ENCODE measurements around the gene CIAPIN1. TPM values are rescaled to one million over a fixed set of nuclear protein-coding genes. Genes with fewer than 3 reads are reported as not detected.
A peak's percentile ranks its signal among the peaks of the same experiment; 100 is the strongest.

Gene CIAPIN1
- total RNA-seq, 8 experiments from 2014 or later: 44.5 to 74.9 (median 58.4) TPM

GRCh38 chr16:57390636-57391295, 56.4 kb downstream of the CIAPIN1 start:
- no peak for ATAC-seq (replicated peaks in 6 of 8)
- in situ Hi-C loops (cut with MboI; ENCODE audit: low pct_unique_long_range_greater_than_20kb in 2 of 9, low sequenced_read_pairs in 9 of 9, unreplicated experiment in 9 of 9): no loop called here
- peaks cover 0 to 8% of the 10 kb centered on the region in 2 donors for H3K4me1 ChIP-seq (replicated peaks in 1 of 2)
- H3K4me3 ChIP-seq: no peak overlapping the region
- WGBS, 10 experiments: 0 to 100% (median 90%) methylated on average over 1 to 3 of the region's 5 CpGs; no CpG with 5 or more reads in 3 of the 10 experiments
- H3K27ac ChIP-seq: no peak overlapping the region

- peaks cover 0 to 8% of the 10 kb centered on the region in 2 donors for H3K4me1 ChIP-seq (replicated peaks in 1 of 2)
- H3K27ac ChIP-seq: no peak overlapping the region
- H3K4me3 ChIP-seq: no peak overlapping the region
- in situ Hi-C loops (cut with MboI; ENCODE audit: low pct_unique_long_range_greater_than_20kb in 2 of 9, low sequenced_read_pairs in 9 of 9, unreplicated experiment in 9 of 9): no loop called here
- ATAC-seq (replicated peaks in 6 of 8): no peak
- WGBS, 10 experiments: 53 to 100% (median 88%) methylated on average over 1 to 2 of the region's 3 CpGs; no CpG with 5 or more reads in 5 of the 10 experiments
Measured at GRCh38 chr16:57389087-57389468, 58.1 kb downstream of the CIAPIN1 start.

DNA sequence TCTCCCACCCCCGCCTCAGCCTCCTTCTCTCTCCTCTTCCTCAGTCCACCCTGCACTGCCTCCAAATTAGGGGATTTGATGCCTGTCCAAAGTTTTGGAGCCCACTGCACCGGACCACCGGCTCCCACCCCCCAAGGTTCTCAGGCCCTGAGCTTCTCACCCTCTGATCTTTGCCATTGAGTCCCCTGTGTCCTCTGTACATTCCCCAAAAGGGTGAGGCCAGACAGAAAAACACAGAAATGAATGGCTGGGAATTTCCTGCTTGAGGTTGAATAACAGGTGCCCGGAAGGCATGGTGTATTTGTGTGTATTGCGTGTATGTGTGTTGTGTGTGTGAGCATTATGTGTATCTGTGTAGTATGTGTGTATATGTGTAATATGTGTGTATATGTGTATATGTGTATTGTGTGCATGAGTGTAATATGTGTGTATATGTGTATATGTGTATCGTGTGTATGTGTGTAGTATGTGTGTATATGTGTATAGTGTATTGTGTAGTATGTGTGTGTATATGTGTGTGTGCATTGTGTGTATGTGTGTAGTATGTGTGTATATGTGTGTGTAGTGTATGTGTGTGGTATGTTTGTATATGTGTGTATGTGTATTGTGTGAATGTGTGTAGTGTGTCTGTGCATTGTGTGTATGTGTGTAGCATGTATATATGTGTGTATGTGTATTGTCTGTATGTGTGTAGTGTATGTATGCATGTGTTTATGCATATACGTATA, 58.7 kb downstream of the CIAPIN1 start:
- ATAC-seq (replicated peaks in 6 of 8): no peak
- Histone ChIP-seq H3K4me1 (replicated peaks in 1 of 2) (peaks cover 0 to 8% of the 10 kb centered on the region in 2 donors), H3K27ac (no peak overlapping the region), H3K4me3 (no peak overlapping the region)
- in situ Hi-C loops (cut with MboI; ENCODE audit: low pct_unique_long_range_greater_than_20kb in 2 of 9, low sequenced_read_pairs in 9 of 9, unreplicated experiment in 9 of 9): no loop called here
- 75 to 100% (median 90%) methylated on average over 1 to 5 of the region's 7 CpGs; no CpG with 5 or more reads in 5 of the 10 experiments for WGBS, 10 experiments

- no peak for ATAC-seq (replicated peaks in 6 of 8)
- H3K4me1 ChIP-seq (replicated peaks in 1 of 2): peaks cover 0 to 8% of the 10 kb centered on the region in 2 donors
- in situ Hi-C loops (cut with MboI; ENCODE audit: low pct_unique_long_range_greater_than_20kb in 2 of 9, low sequenced_read_pairs in 9 of 9, unreplicated experiment in 9 of 9): no loop called here
- no peak overlapping the region for H3K27ac ChIP-seq
- 0 to 100% (median 60%) methylated on average over 1 to 2 of the region's 3 CpGs; no CpG with 5 or more reads in 3 of the 10 experiments for WGBS, 10 experiments
- H3K4me3 ChIP-seq: no peak overlapping the region
Measured at GRCh38 chr16:57387598-57388354, 59.4 kb downstream of the CIAPIN1 start.

DNA sequence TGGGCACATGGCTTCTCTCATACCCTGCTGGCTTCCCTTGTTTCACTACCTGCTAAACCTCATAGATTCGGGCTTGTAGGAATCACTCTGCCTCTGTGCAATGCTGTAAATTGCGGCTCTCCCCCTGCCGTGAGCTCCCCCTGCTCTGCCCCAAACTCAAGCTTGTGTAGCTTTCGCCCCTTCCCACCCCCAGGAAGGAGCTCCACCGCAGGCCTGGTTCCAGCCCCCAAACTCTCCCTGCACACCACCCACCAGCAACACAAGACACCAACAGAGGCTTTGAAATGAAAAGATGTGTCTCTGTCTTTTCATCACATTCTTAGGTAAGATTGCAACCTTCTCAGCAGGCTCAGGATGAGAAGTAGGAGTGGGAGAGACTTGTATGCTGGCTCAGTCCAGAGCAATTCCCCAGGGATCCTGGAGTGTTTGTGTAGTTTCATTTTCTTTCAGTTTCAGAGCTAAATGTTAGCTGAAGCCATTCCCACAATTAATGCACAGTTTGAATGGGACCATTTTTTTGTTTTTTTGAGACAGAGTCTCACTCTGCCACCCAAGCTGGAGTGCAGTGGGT, 60.7 kb downstream of the CIAPIN1 start:
- Histone ChIP-seq H3K4me3 (no peak overlapping the region), H3K4me1 (replicated peaks in 1 of 2) (peaks cover 0 to 8% of the 10 kb centered on the region in 2 donors), H3K27ac (no peak overlapping the region)
- no CpG with 5 or more reads among the region's 5 CpGs for WGBS, 10 experiments
- in situ Hi-C loops (cut with MboI; ENCODE audit: low pct_unique_long_range_greater_than_20kb in 2 of 9, low sequenced_read_pairs in 9 of 9, unreplicated experiment in 9 of 9): no loop called here
- peak in 4 of 8 experiments; percentile 35 to 70 (median 66) for ATAC-seq (replicated peaks in 6 of 8)

DNA sequence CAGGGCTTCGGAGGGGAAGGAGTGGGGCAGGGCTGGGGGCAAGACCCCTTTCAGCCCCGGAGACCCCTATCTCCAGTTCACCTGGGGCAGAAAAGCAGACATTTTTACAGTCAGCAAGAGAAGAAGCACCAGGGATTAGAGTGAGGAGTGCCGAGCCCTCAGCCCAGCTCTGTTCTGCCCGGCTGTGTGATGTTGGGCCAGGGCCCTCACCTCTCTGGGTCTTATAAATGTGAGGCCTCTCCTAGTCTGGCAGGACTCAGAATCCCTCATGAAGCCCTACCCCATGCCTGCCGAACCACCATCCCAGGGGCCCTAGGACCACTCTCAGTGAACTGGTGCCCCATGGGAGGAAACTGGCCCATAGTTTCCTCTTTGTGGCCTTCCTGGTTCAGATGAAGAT, 62.1 kb downstream of the CIAPIN1 start:
- no peak overlapping the region for H3K4me3 ChIP-seq
- 0 to 100% (median 95%) methylated on average over 1 to 2 of the region's 5 CpGs; no CpG with 5 or more reads in 6 of the 10 experiments for WGBS, 10 experiments
- no peak for ATAC-seq (replicated peaks in 6 of 8)
- H3K4me1 ChIP-seq (replicated peaks in 1 of 2): peaks cover 0 to 8% of the 10 kb centered on the region in 2 donors
- no peak overlapping the region for H3K27ac ChIP-seq
- in situ Hi-C loops (cut with MboI; ENCODE audit: low pct_unique_long_range_greater_than_20kb in 2 of 9, low sequenced_read_pairs in 9 of 9, unreplicated experiment in 9 of 9): no loop called here

DNA sequence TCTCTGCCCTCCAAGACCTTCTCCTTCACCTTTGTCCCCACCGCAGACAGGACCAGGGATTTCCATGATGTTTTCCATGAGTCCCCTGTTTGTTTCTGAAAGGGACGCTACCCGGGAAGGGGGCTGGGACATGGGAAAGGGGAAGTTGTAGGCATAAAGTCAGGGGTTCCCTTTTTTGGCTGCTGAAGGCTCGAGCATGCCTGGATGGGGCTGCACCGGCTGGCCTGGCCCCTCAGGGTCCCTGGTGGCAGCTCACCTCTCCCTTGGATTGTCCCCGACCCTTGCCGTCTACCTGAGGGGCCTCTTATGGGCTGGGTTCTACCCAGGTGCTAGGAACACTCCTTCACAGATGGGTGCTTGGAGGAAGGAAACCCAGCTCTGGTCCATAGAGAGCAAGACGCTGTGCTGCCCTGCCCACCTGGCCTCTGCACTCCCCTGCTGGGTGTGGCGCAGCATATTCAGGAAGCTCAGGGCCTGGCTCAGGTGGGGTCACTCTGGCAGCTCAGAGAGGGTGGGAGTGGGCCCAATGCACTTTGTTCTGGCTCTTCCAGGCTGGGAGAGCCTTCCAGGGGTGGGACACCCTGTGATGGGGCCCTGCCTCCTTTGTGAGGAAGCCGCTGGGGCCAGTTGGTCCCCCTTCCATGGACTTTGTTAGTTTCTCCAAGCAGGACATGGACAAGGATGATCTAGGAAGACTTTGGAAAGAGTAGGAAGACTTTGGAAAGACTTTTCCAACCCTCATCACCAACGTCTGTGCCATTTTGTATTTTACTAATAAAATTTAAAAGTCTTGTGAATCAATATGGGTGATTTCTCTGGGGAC, 62.7 kb downstream of the CIAPIN1 start:
- WGBS, 10 experiments: 81 to 100% (median 83%) methylated on average over 1 to 5 of the region's 11 CpGs; no CpG with 5 or more reads in 5 of the 10 experiments
- peak in 3 of 8 experiments; percentile 4 to 25 (median 7) for ATAC-seq (replicated peaks in 6 of 8)
- peaks cover 0 to 8% of the 10 kb centered on the region in 2 donors for H3K4me1 ChIP-seq (replicated peaks in 1 of 2)
- no peak overlapping the region for H3K4me3 ChIP-seq
- no peak overlapping the region for H3K27ac ChIP-seq
- in situ Hi-C loops (cut with MboI; ENCODE audit: low pct_unique_long_range_greater_than_20kb in 2 of 9, low sequenced_read_pairs in 9 of 9, unreplicated experiment in 9 of 9): no loop called here

GRCh38 chr16:57383276-57384247, 63.6 kb downstream of the CIAPIN1 start:
- in situ Hi-C loops (cut with MboI; ENCODE audit: low pct_unique_long_range_greater_than_20kb in 2 of 9, low sequenced_read_pairs in 9 of 9, unreplicated experiment in 9 of 9): no loop called here

DNA sequence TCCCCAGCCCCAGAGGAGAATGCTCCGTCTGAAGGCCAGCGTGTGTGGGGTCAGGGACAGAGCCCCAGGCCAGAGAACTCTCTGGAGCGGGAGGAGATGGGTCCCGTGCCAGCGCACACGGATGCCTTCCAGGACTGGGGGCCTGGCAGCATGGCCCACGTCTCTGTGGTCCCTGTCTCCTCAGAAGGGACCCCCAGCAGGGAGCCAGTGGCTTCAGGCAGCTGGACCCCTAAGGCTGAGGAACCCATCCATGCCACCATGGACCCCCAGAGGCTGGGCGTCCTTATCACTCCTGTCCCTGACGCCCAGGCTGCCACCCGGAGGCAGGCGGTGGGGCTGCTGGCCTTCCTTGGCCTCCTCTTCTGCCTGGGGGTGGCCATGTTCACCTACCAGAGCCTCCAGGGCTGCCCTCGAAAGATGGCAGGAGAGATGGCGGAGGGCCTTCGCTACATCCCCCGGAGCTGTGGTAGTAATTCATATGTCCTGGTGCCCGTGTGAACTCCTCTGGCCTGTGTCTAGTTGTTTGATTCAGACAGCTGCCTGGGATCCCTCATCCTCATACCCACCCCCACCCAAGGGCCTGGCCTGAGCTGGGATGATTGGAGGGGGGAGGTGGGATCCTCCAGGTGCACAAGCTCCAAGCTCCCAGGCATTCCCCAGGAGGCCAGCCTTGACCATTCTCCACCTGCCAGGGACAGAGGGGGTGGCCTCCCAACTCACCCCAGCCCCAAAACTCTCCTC, 64.5 kb downstream of the CIAPIN1 start:
- Histone ChIP-seq H3K27ac (no peak overlapping the region), H3K4me1 (replicated peaks in 1 of 2) (peaks cover 0 to 13% of the 10 kb centered on the region in 2 donors), H3K4me3 (no peak overlapping the region)
- WGBS, 10 experiments: 94 to 100% (median 97%) methylated on average over 2 to 5 of the region's 16 CpGs; no CpG with 5 or more reads in 7 of the 10 experiments
- in situ Hi-C loops (cut with MboI; ENCODE audit: low pct_unique_long_range_greater_than_20kb in 2 of 9, low sequenced_read_pairs in 9 of 9, unreplicated experiment in 9 of 9): no loop called here
- no peak for ATAC-seq (replicated peaks in 6 of 8)

More at GRCh38 chr16:57383276-57384247, 63.6 kb downstream of the CIAPIN1 start:
- 0 to 72% methylated on average over 1 to 2 of the region's 8 CpGs; no CpG with 5 or more reads in 8 of the 10 experiments for WGBS, 10 experiments
- peak; percentile 67 to 94 (median 81) for ATAC-seq (replicated peaks in 6 of 8)
- Histone ChIP-seq H3K4me1 (replicated peaks in 1 of 2) (peaks cover 0 to 8% of the 10 kb centered on the region in 2 donors), H3K4me3 (no peak overlapping the region), H3K27ac (no peak overlapping the region)

- 40 to 92% (median 82%) methylated on average over 1 to 3 of the region's 35 CpGs; no CpG with 5 or more reads in 6 of the 10 experiments for WGBS, 10 experiments
- Histone ChIP-seq H3K27ac (no peak overlapping the region), H3K4me3 (no peak overlapping the region), H3K4me1 (replicated peaks in 1 of 2) (peaks cover 2 to 18% of the 10 kb centered on the region in 2 donors)
- no peak for ATAC-seq (replicated peaks in 6 of 8)
- in situ Hi-C loops (cut with MboI; ENCODE audit: low pct_unique_long_range_greater_than_20kb in 2 of 9, low sequenced_read_pairs in 9 of 9, unreplicated experiment in 9 of 9): no loop called here
Measured at GRCh38 chr16:57381791-57382534, 65.2 kb downstream of the CIAPIN1 start.
